IMR-90 (cell line): Measurements from ENCODE around the gene ACADM. TPM values are rescaled to one million over a fixed set of nuclear protein-coding genes. Genes with fewer than 3 reads are reported as not detected.
"Not testable (repeated sequence)": the region's sequence is repeated elsewhere in the genome, so short reads cannot be mapped to it uniquely, and the experiment has no call there.

ENCODE experiments used
- ATAC-seq: fragments of 200-7000 bp; cut with Tn5 transposase; 2 replicates; pipeline ENCODE4 v1.9.1; 2020; ENCODE audit warnings: low read depth, mild to moderate bottlenecking, moderate library complexity
- BruUV-seq: library from RNA; stranded (reverse); fragments of 400-500 nt; replicated peaks from 2 replicates; lab custom pipeline; 2021; lab: Mats Ljungman, UMichigan
- CTCF ChIA-PET: fragments of 300-600 bp; formaldehyde crosslinking; extraction: SDS; loops from one replicate; lab custom pipeline; 2021; ENCODE audit warnings: antibody characterized with exemption; lab: Yijun Ruan, JAX
- POLR2A ChIA-PET: fragments of 300-600 bp; sonication (Branson Sonifier 250); formaldehyde crosslinking; loops from one replicate; lab custom pipeline; 2022; ENCODE audit warnings: antibody characterized with exemption; ENCODE audit not compliant: unreplicated experiment; lab: Charles Lee
- DNase-seq: peaks from one replicate; pipeline ENCODE4 v3.0.0; 2013
- H2AFZ ChIP-seq: replicated peaks from 2 replicates; pipeline ENCODE3; 2013; ENCODE audit warnings: low read length, mild to moderate bottlenecking; ENCODE audit not compliant: poor library complexity
- H2AK5ac ChIP-seq: 2 replicates; pipeline ENCODE4 v1.6.1; 2013; ENCODE audit warnings: low read depth, low read length, inconsistent platforms
- H2AK9ac ChIP-seq: replicated peaks from 2 replicates; pipeline ENCODE3; 2013; ENCODE audit warnings: mild to moderate bottlenecking, low read depth, low read length, moderate library complexity; ENCODE audit not compliant: poor library complexity
- H2BK120ac ChIP-seq: 2 replicates; pipeline ENCODE4 v1.6.1; 2013; ENCODE audit warnings: low read depth, low read length, inconsistent platforms
- H2BK15ac ChIP-seq: 3 replicates; pipeline ENCODE4 v1.6.1; 2013; ENCODE audit warnings: low read depth, low read length, inconsistent platforms
- H2BK20ac ChIP-seq: 2 replicates; pipeline ENCODE4 v1.6.1; 2013; ENCODE audit warnings: low read depth, mild to moderate bottlenecking, inconsistent platforms, low read length, moderate library complexity
- H2BK5ac ChIP-seq: 2 replicates; pipeline ENCODE4 v1.6.1; 2013; ENCODE audit warnings: mild to moderate bottlenecking, low read depth, low read length, inconsistent platforms; ENCODE audit not compliant: poor library complexity, severe bottlenecking
- H3K14ac ChIP-seq: replicated peaks from 2 replicates; pipeline ENCODE4 v1.6.1; 2013; ENCODE audit warnings: low read depth, low read length, inconsistent platforms
- H3K18ac ChIP-seq: 2 replicates; pipeline ENCODE4 v1.6.1; 2013; ENCODE audit warnings: low read depth, low read length, control low read depth
- H3K23ac ChIP-seq: 2 replicates; pipeline ENCODE4 v1.6.1; 2013; ENCODE audit warnings: low read depth, low read length, inconsistent platforms
- H3K27ac ChIP-seq: 2 replicates; pipeline ENCODE4 v1.5.1; 2013; ENCODE audit warnings: mild to moderate bottlenecking, control low read depth, low read length; ENCODE audit not compliant: insufficient read depth
- H3K27me3 ChIP-seq: 2 replicates; pipeline ENCODE4 v1.6.1; 2013; ENCODE audit warnings: low read length; ENCODE audit not compliant: control insufficient read depth, insufficient read depth
- H3K36me3 ChIP-seq: 2 replicates; pipeline ENCODE4 v1.6.1; 2013; ENCODE audit warnings: low read length, mixed read lengths; ENCODE audit not compliant: control insufficient read depth, insufficient read depth
- H3K4ac ChIP-seq: 2 replicates; pipeline ENCODE4 v1.6.1; 2013; ENCODE audit warnings: low read depth, low read length, inconsistent platforms
- H3K4me1 ChIP-seq: 2 replicates; pipeline ENCODE4 v1.6.1; 2013; ENCODE audit warnings: low read length, mixed read lengths; ENCODE audit not compliant: control insufficient read depth, insufficient read depth
- H3K4me2 ChIP-seq: 2 replicates; pipeline ENCODE4 v1.6.1; 2013; ENCODE audit warnings: low read depth, mild to moderate bottlenecking, control low read depth, low read length, moderate library complexity
- H3K4me3 ChIP-seq: 2 replicates; pipeline ENCODE4 v1.5.1; 2013; ENCODE audit warnings: low read depth, mild to moderate bottlenecking, control low read depth, low read length, moderate library complexity; ENCODE audit not compliant: insufficient read depth
- H3K56ac ChIP-seq: 2 replicates; pipeline ENCODE4 v1.6.1; 2013; ENCODE audit warnings: low read length, inconsistent platforms; ENCODE audit not compliant: insufficient read depth; ENCODE audit errors: extremely low read depth
- H3K79me1 ChIP-seq, 2 experiments: 2 replicates each; pipeline ENCODE4 v1.6.1; 2013; ENCODE audit warnings: low read length in 2 of 2, inconsistent platforms in 1 of 2, low read depth in 1 of 2
- H3K9ac ChIP-seq: 2 replicates; pipeline ENCODE4 v1.6.1; 2013; ENCODE audit warnings: low read depth, low read length, control low read depth
- H3K9me1 ChIP-seq: 2 replicates; pipeline ENCODE4 v1.6.1; 2013; ENCODE audit warnings: low read length, inconsistent platforms; ENCODE audit not compliant: insufficient read depth
- H3K9me3 ChIP-seq: 2 replicates; pipeline ENCODE4 v1.6.1; 2013; ENCODE audit warnings: low read length; ENCODE audit not compliant: control insufficient read depth, insufficient read depth
- H4K20me1 ChIP-seq: 2 replicates; pipeline ENCODE4 v1.6.1; 2013; ENCODE audit warnings: low read length, inconsistent platforms; ENCODE audit not compliant: insufficient read depth
- H4K5ac ChIP-seq: 2 replicates; pipeline ENCODE4 v1.6.1; 2013; ENCODE audit warnings: mild to moderate bottlenecking, low read depth, low read length, control low read depth
- H4K8ac ChIP-seq, 2 experiments: 2 replicates each; pipeline ENCODE4 v1.6.1; 2013; ENCODE audit warnings: low read depth in 2 of 2, low read length in 2 of 2, control low read depth in 1 of 2, inconsistent platforms in 1 of 2
- H4K91ac ChIP-seq: 2 replicates; pipeline ENCODE4 v1.6.1; 2013; ENCODE audit warnings: low read depth, low read length, inconsistent platforms; ENCODE audit not compliant: insufficient read depth
- WGBS, 2 experiments: methylation state at CpG; one replicate each; pipeline versions ENCODE4 v1.1.5 to v1.1.7; 2013; ENCODE audit warnings: missing lambda C conversion rate in 2 of 2; ENCODE audit not compliant: insufficient read length in 1 of 2; ENCODE audit errors: extremely low coverage in 2 of 2; 5-methylcytosine and 5-hydroxymethylcytosine counted together
- dilution Hi-C: fragments of 300-500 bp; cut with HindIII; formaldehyde crosslinking; loops from one replicate; pipeline ENCODE4 v1.14.3; 2018; ENCODE audit warnings: low sequenced_read_pairs; ENCODE audit not compliant: unreplicated experiment
- in situ Hi-C: fragments of 300-500 bp; cut with MboI; formaldehyde crosslinking; loops from 3 replicates; pipeline ENCODE4 v1.14.3; 2019; ENCODE audit warnings: low sequenced_read_pairs, inconsistent platforms, mixed read lengths
- intact Hi-C: fragments of 100-400 bp; cut with micrococcal nuclease; formaldehyde crosslinking; loops from 2 replicates; pipeline ENCODE4 v1.10.0; 2022
- polyA plus RNA-seq, 3 experiments: library from polyadenylated mRNA; depleted of rRNA; stranded (reverse); fragments of >200 nt; gene quantifications; 2 replicates each; pipeline ENCODE4 v1.2.3, GENCODE V29; 2012; ENCODE audit warnings: low replicate concordance in 1 of 3
- total RNA-seq: library from RNA; depleted of rRNA; stranded (reverse); fragments of >200 nt; gene quantifications from 2 replicates; pipeline ENCODE4 v1.2.3, GENCODE V29; 2012

Gene ACADM
- total and polyA plus RNA-seq, 2 of the 4 experiments (the other 2 are of a cell fraction), result 8.6 to 18.5 TPM

GRCh38 chr1:75777812-75778211 is 53.3 kb downstream of the ACADM start:
- CTCF ChIA-PET, result not testable (repeated sequence)

GRCh38 chr1:75778694-75779093 is 54.2 kb downstream of the ACADM start:
- H3K27me3 ChIP-seq, in situ Hi-C loops, H3K14ac ChIP-seq, H4K8ac ChIP-seq, H2BK120ac ChIP-seq, dilution Hi-C loops, H3K79me1 ChIP-seq, H3K36me3 ChIP-seq, H3K56ac ChIP-seq, intact Hi-C loops, H3K27ac ChIP-seq, H3K4ac ChIP-seq, H4K91ac ChIP-seq, H2BK15ac ChIP-seq, H2AK5ac ChIP-seq, H4K5ac ChIP-seq, BruUV-seq, H3K9me1 ChIP-seq, H3K18ac ChIP-seq, H4K20me1 ChIP-seq, H3K4me3 ChIP-seq, H3K9ac ChIP-seq, H2AFZ ChIP-seq, H3K9me3 ChIP-seq, ATAC-seq, H3K4me2 ChIP-seq, H2BK5ac ChIP-seq, H3K23ac ChIP-seq, H3K4me1 ChIP-seq, H2BK20ac ChIP-seq, H2AK9ac ChIP-seq, DNase-seq, POLR2A ChIA-PET: not testable (repeated sequence)
- CTCF ChIA-PET, result interaction anchor here (0.6 to 0.8 kb wide), 2 partner anchors 10 to 516 kb away, joined by 3 to 7 read pairs; no protein-coding TSS in a partner anchor
- WGBS, 2 experiments, result 100% methylated on average over 1 of the region's 5 CpGs; no CpG with 5 or more reads in 1 of the 2 experiments

More at GRCh38 chr1:75777812-75778211, 53.3 kb downstream of the ACADM start:
- H3K4ac ChIP-seq, H4K5ac ChIP-seq, H2AK5ac ChIP-seq, H2AK9ac ChIP-seq, H3K9ac ChIP-seq, in situ Hi-C loops, dilution Hi-C loops, H4K91ac ChIP-seq, H3K9me1 ChIP-seq, BruUV-seq, H3K27me3 ChIP-seq, H3K9me3 ChIP-seq, H2AFZ ChIP-seq, H3K27ac ChIP-seq, H2BK5ac ChIP-seq, H3K56ac ChIP-seq, H3K14ac ChIP-seq, POLR2A ChIA-PET, H3K4me3 ChIP-seq, H2BK20ac ChIP-seq, H2BK120ac ChIP-seq, DNase-seq, H3K4me1 ChIP-seq, intact Hi-C loops, H3K79me1 ChIP-seq, H3K18ac ChIP-seq, H4K20me1 ChIP-seq, H4K8ac ChIP-seq, H3K36me3 ChIP-seq, H3K4me2 ChIP-seq, H2BK15ac ChIP-seq, ATAC-seq, H3K23ac ChIP-seq: not testable (repeated sequence)
- 100% methylated on average over 1 of the region's 4 CpGs; no CpG with 5 or more reads in 1 of the 2 experiments for WGBS, 2 experiments
